ENCODE data around the gene LAMB3. TPM values are rescaled to one million over a fixed set of nuclear protein-coding genes. Genes with fewer than 3 reads are reported as not detected.

Gene LAMB3
- total RNA-seq, 1 experiment from 2014 or later, result 1.3 TPM

DNA sequence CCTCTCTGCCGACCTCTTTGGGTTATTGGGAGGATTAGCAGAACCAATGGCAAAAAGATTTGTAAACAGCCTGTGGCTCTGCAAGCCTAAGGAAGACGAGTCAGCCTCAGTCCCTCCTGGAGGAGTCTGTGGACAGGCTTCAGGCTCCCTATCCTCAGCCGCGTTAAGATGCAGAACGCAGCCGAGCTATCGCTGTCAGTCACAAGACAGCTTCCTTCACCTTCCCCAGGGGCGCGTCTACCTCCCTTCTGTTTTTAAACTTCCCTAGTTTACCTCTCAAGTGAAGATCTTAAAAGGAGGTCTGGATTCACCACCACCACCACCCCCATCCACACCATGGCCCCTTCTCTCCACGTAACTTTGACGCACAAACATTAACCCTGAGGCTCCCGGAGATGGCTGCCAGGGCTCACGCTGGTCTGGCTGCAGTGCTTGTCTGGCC is 68.0 kb downstream of the LAMB3 start:
- Histone ChIP-seq H3K4me3 (ENCODE audit: low read length) (no peak overlapping the region), H3K27me3 (ENCODE audit: low read length) (no peaks in the 10 kb centered on the region)

GRCh38 chr1:209583408-209583807 is 68.8 kb downstream of the LAMB3 start, which contains the start of gene CAMK1G:
Gene CAMK1G (plus strand): TSS chr1:209583714. CDS start chr1:209594984, 11,270 bp downstream.
- Histone ChIP-seq H3K9ac (ENCODE audit: low read length) (no peak within 1 kb of the TSS), H3K27ac (ENCODE audit: low read length) (no peak within 1 kb of the TSS), H3K4me2 (ENCODE audit: low read depth, low read length, poor library complexity, severe bottlenecking) (no peak within 1 kb of the TSS), H3K4me1 (ENCODE audit: low read length) (no peaks in the 10 kb centered on the region), H3K9me2 (replicated peaks; ENCODE audit: insufficient read depth, low read length) (no peaks in the 10 kb centered on the region), H3K36me3 (ENCODE audit: insufficient read depth, low read length) (no peaks in the 10 kb centered on the region), H3K79me2 (ENCODE audit: low read length) (no peaks in the 10 kb centered on the region), H4K20me1 (ENCODE audit: insufficient read depth, low read depth, low read length) (no peaks in the 10 kb centered on the region), H3K9me3 (ENCODE audit: low read length) (no peaks in the 10 kb centered on the region), H2AFZ (ENCODE audit: low read length) (no peak within 1 kb of the TSS), H3K4me3 (ENCODE audit: low read length) (no peak within 1 kb of the TSS), H3K27me3 (ENCODE audit: low read length) (no peaks in the 10 kb centered on the region)
- no peak for DNase-seq

More for the DNA sequence above, 68.0 kb downstream of the LAMB3 start:
- Histone ChIP-seq H4K20me1 (ENCODE audit: insufficient read depth, low read depth, low read length) (no peaks in the 10 kb centered on the region), H2AFZ (ENCODE audit: low read length) (no peak overlapping the region), H3K9me2 (replicated peaks; ENCODE audit: insufficient read depth, low read length) (no peaks in the 10 kb centered on the region), H3K36me3 (ENCODE audit: insufficient read depth, low read length) (no peaks in the 10 kb centered on the region), H3K27ac (ENCODE audit: low read length) (no peak overlapping the region), H3K4me1 (ENCODE audit: low read length) (no peaks in the 10 kb centered on the region), H3K9ac (ENCODE audit: low read length) (no peak overlapping the region), H3K79me2 (ENCODE audit: low read length) (no peaks in the 10 kb centered on the region), H3K4me2 (ENCODE audit: low read depth, low read length, poor library complexity, severe bottlenecking) (no peak overlapping the region), H3K9me3 (ENCODE audit: low read length) (no peaks in the 10 kb centered on the region)
- DNase-seq, result no peak

DNA sequence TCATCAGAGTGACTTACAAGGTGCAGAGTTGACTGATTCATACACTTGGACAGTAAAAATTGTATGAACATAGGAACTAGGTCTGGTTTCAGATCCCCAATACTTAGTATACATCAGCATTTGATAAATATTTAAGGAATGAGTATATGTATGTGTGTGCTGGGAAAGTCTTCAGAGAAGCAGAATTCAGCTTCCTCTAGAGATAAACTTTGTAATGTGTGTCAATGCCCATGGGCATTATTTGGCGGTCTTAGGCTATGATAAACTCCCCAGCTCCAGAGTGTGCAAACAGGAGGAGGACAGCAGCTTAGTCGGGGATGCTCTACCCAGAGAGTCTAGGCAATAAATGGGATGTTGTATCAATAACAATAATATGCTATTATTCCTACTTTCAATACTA is 71.6 kb downstream of the LAMB3 start:
- H3K4me3 ChIP-seq (ENCODE audit: low read length), result no peak overlapping the region

DNA sequence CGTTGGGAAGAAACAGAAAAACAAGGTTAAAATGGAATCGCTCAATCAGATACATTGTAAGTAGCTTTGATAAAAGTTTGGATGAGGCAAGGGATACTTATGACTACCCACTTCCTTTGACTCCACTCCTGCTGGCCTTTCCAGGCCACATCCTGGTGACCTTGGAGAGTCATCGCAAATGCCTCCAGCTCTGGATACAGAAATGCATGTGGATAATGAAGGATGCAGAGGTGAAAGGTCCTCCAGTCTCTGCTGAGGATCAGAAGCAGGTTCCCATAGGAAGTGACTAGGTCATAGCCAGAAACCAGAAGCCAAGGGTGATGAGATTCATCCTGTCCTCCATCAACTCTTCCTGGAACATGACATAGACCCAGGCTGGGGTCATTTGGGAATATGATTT is 74.9 kb downstream of the LAMB3 start:
- DNase-seq, result no peak
- Histone ChIP-seq H3K9me3 (ENCODE audit: low read length) (no peaks in the 10 kb centered on the region), H2AFZ (ENCODE audit: low read length) (no peak overlapping the region), H4K20me1 (ENCODE audit: insufficient read depth, low read depth, low read length) (no peaks in the 10 kb centered on the region), H3K4me2 (ENCODE audit: low read depth, low read length, poor library complexity, severe bottlenecking) (no peak overlapping the region), H3K27me3 (ENCODE audit: low read length) (no peaks in the 10 kb centered on the region), H3K27ac (ENCODE audit: low read length) (no peak overlapping the region), H3K9me2 (replicated peaks; ENCODE audit: insufficient read depth, low read length) (no peaks in the 10 kb centered on the region), H3K4me3 (ENCODE audit: low read length) (no peak overlapping the region), H3K36me3 (ENCODE audit: insufficient read depth, low read length) (no peaks in the 10 kb centered on the region), H3K4me1 (ENCODE audit: low read length) (no peaks in the 10 kb centered on the region), H3K9ac (ENCODE audit: low read length) (no peak overlapping the region), H3K79me2 (ENCODE audit: low read length) (no peaks in the 10 kb centered on the region)

More for the DNA sequence above, 71.6 kb downstream of the LAMB3 start:
- Histone ChIP-seq H3K27me3 (ENCODE audit: low read length) (no peaks in the 10 kb centered on the region), H2AFZ (ENCODE audit: low read length) (no peak overlapping the region), H3K27ac (ENCODE audit: low read length) (no peak overlapping the region), H4K20me1 (ENCODE audit: insufficient read depth, low read depth, low read length) (no peaks in the 10 kb centered on the region), H3K4me1 (ENCODE audit: low read length) (no peaks in the 10 kb centered on the region), H3K9ac (ENCODE audit: low read length) (no peak overlapping the region), H3K9me3 (ENCODE audit: low read length) (no peaks in the 10 kb centered on the region), H3K79me2 (ENCODE audit: low read length) (no peaks in the 10 kb centered on the region), H3K9me2 (replicated peaks; ENCODE audit: insufficient read depth, low read length) (no peaks in the 10 kb centered on the region), H3K36me3 (ENCODE audit: insufficient read depth, low read length) (no peaks in the 10 kb centered on the region), H3K4me2 (ENCODE audit: low read depth, low read length, poor library complexity, severe bottlenecking) (no peak overlapping the region)
- no peak for DNase-seq

DNA sequence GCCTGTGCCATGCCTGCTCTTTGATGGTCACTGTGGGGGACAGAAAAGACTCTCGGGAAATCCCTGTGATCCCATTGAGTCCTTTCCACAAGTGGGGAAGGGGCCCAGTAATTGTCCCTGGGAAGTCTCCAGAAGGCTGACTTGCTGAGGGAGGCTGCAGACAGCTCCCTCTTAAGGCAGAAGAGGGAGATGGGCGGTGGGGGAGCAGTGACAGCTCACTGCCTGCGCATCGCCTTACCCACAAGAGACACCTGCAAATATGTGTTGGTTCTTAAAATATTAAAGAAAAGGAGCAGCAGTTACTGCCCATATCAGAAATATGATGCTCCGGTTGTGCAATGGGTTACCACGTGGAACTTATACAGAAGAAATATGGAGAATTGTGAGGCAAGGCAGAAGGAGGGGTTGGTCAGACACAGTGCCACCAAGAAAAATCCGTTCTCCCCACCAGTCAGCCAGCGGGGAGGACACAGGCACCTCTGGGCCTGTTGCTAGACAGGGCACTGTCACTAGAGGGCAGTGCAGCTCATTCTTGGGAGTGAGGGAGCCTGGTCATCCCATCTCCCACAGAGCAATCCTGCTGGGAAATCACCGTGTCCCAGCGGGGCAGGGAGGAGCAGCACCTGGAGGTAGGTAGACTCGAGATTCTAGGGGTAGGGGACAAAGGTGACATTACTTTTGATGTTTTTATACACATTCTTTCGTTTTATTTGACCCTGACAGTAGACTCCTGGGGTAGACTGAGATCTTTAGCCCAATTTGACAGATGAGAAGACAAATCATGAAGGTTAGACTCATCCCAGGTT is 75.6 kb downstream of the LAMB3 start:
- Histone ChIP-seq H3K4me3 (ENCODE audit: low read length) (no peak overlapping the region), H3K79me2 (ENCODE audit: low read length) (no peaks in the 10 kb centered on the region), H3K9me2 (replicated peaks; ENCODE audit: insufficient read depth, low read length) (no peaks in the 10 kb centered on the region), H4K20me1 (ENCODE audit: insufficient read depth, low read depth, low read length) (no peaks in the 10 kb centered on the region), H2AFZ (ENCODE audit: low read length) (no peak overlapping the region), H3K27ac (ENCODE audit: low read length) (no peak overlapping the region), H3K4me2 (ENCODE audit: low read depth, low read length, poor library complexity, severe bottlenecking) (no peak overlapping the region), H3K27me3 (ENCODE audit: low read length) (no peaks in the 10 kb centered on the region), H3K9ac (ENCODE audit: low read length) (no peak overlapping the region), H3K9me3 (ENCODE audit: low read length) (no peaks in the 10 kb centered on the region), H3K4me1 (ENCODE audit: low read length) (no peaks in the 10 kb centered on the region), H3K36me3 (ENCODE audit: insufficient read depth, low read length) (no peaks in the 10 kb centered on the region)
- DNase-seq, result peak; percentile 79

- Histone ChIP-seq H3K9me3 (ENCODE audit: low read length) (no peaks in the 10 kb centered on the region), H3K27ac (ENCODE audit: low read length) (no peak overlapping the region), H3K79me2 (ENCODE audit: low read length) (no peaks in the 10 kb centered on the region), H4K20me1 (ENCODE audit: insufficient read depth, low read depth, low read length) (no peaks in the 10 kb centered on the region), H3K9ac (ENCODE audit: low read length) (no peak overlapping the region), H3K4me1 (ENCODE audit: low read length) (no peaks in the 10 kb centered on the region), H3K27me3 (ENCODE audit: low read length) (no peaks in the 10 kb centered on the region), H3K9me2 (replicated peaks; ENCODE audit: insufficient read depth, low read length) (no peaks in the 10 kb centered on the region), H2AFZ (ENCODE audit: low read length) (no peak overlapping the region), H3K4me3 (ENCODE audit: low read length) (no peak overlapping the region), H3K4me2 (ENCODE audit: low read depth, low read length, poor library complexity, severe bottlenecking) (no peak overlapping the region), H3K36me3 (ENCODE audit: insufficient read depth, low read length) (no peaks in the 10 kb centered on the region)
- no peak for DNase-seq
Observed at GRCh38 chr1:209570743-209571142, 81.5 kb downstream of the LAMB3 start.

- DNase-seq, result peak; percentile 88
- H3K4me1 ChIP-seq (ENCODE audit: low read length), result no peaks in the 10 kb centered on the region
- no peak overlapping the region for H3K9ac ChIP-seq (ENCODE audit: low read length)
- no peaks in the 10 kb centered on the region for H3K9me2 ChIP-seq (replicated peaks; ENCODE audit: insufficient read depth, low read length)
- no peaks in the 10 kb centered on the region for H3K36me3 ChIP-seq (ENCODE audit: insufficient read depth, low read length)
- no peak overlapping the region for H3K27ac ChIP-seq (ENCODE audit: low read length)
- no peak overlapping the region for H3K4me2 ChIP-seq (ENCODE audit: low read depth, low read length, poor library complexity, severe bottlenecking)
- no peak overlapping the region for H3K4me3 ChIP-seq (ENCODE audit: low read length)
- H3K9me3 ChIP-seq (ENCODE audit: low read length), result no peaks in the 10 kb centered on the region
- no peaks in the 10 kb centered on the region for H4K20me1 ChIP-seq (ENCODE audit: insufficient read depth, low read depth, low read length)
- no peaks in the 10 kb centered on the region for H3K79me2 ChIP-seq (ENCODE audit: low read length)
- H2AFZ ChIP-seq (ENCODE audit: low read length), result no peak overlapping the region
- H3K27me3 ChIP-seq (ENCODE audit: low read length), result no peaks in the 10 kb centered on the region
Observed at GRCh38 chr1:209569455-209570207, 82.6 kb downstream of the LAMB3 start.

DNA sequence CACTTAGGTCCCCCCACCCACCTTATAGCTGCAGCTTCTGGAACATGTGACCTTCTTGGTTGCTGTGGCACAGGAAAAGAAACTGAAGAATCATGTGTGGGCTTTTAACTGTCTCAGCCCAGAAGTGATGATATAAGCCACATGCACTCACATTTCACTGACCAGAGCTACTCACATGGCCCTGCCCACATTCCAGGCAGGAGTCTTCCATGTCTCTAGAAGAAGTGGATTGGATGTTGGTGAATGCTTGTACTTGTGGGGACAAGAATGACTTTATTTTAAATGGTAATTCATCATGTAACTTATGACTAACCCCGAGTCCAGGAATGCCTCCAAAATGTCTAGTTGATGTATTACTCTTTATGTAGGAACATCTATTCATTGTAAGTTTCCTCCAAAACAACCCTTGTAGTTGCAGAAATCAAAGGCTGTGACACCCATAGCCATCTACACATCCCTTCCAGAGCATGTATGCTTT is 84.5 kb downstream of the LAMB3 start:
- Histone ChIP-seq H3K4me1 (ENCODE audit: low read length) (no peaks in the 10 kb centered on the region), H4K20me1 (ENCODE audit: insufficient read depth, low read depth, low read length) (no peaks in the 10 kb centered on the region), H3K27ac (ENCODE audit: low read length) (no peak overlapping the region), H3K9me2 (replicated peaks; ENCODE audit: insufficient read depth, low read length) (no peaks in the 10 kb centered on the region), H3K4me2 (ENCODE audit: low read depth, low read length, poor library complexity, severe bottlenecking) (no peak overlapping the region), H3K36me3 (ENCODE audit: insufficient read depth, low read length) (no peaks in the 10 kb centered on the region), H3K79me2 (ENCODE audit: low read length) (no peaks in the 10 kb centered on the region), H3K27me3 (ENCODE audit: low read length) (no peaks in the 10 kb centered on the region), H3K9me3 (ENCODE audit: low read length) (no peaks in the 10 kb centered on the region), H3K9ac (ENCODE audit: low read length) (no peak overlapping the region), H3K4me3 (ENCODE audit: low read length) (no peak overlapping the region), H2AFZ (ENCODE audit: low read length) (no peak overlapping the region)
- no peak for DNase-seq
